CD4-positive, CD25-positive, alpha-beta regulatory T cell (primary cell): ENCODE results near the gene KRT86. TPM values are rescaled to one million over a fixed set of nuclear protein-coding genes. Genes with fewer than 3 reads are reported as not detected.
"Not testable (repeated sequence)": the region's sequence is repeated elsewhere in the genome, so short reads cannot be mapped to it uniquely, and the experiment has no call there.

Experiments used
- ATAC-seq, 2 donors: fragments of 150-1000 bp; cut with Tn5 transposase; one replicate each; pipeline ENCODE4 v1.10.0; 2021; ENCODE audit warnings: low read depth in 2 of 2, moderate number of reproducible peaks in 2 of 2, moderate library complexity in 1 of 2
- DNase-seq, 3 donors: peaks; one replicate each; pipeline versions ENCODE4 v3.0.0 to v3.0.0-alpha.2; 2012 to 2022; ENCODE audit warnings: mixed read lengths in 1 of 3
- H3K27ac ChIP-seq: one replicate; pipeline ENCODE4 v1.7.0; 2013; ENCODE audit warnings: mild to moderate bottlenecking, low read length; ENCODE audit not compliant: insufficient read depth, poor library complexity, severe bottlenecking
- H3K27me3 ChIP-seq: one replicate; pipeline ENCODE4 v1.7.0; 2013; ENCODE audit warnings: low read length; ENCODE audit not compliant: control insufficient read depth, insufficient read depth
- H3K36me3 ChIP-seq: one replicate; pipeline ENCODE4 v1.7.0; 2013; ENCODE audit warnings: mild to moderate bottlenecking, low read length, moderate library complexity; ENCODE audit not compliant: control insufficient read depth, insufficient read depth
- H3K4me1 ChIP-seq: 2 replicates; pipeline ENCODE4 v1.7.0; 2013; ENCODE audit warnings: mild to moderate bottlenecking, low read length; ENCODE audit not compliant: insufficient read depth, control insufficient read depth, poor library complexity, severe bottlenecking
- H3K4me3 ChIP-seq: one replicate; pipeline ENCODE4 v1.7.0; 2013; ENCODE audit warnings: low read depth, mild to moderate bottlenecking, low read length, moderate library complexity
- H3K9me3 ChIP-seq, 2 experiments: 1 replicate in 1 of 2; 2 replicates in 1 of 2; pipeline ENCODE4 v1.7.0; 2013; ENCODE audit warnings: low read length in 2 of 2, mild to moderate bottlenecking in 1 of 2, moderate library complexity in 1 of 2; ENCODE audit not compliant: control insufficient read depth in 2 of 2
- H3K27ac Mint-ChIP-seq, 3 donors: one replicate each; pipeline ENCODE4 v1.8.0; 2020 to 2022; ENCODE audit warnings: mild to moderate bottlenecking in 3 of 3, mixed read lengths in 3 of 3, moderate library complexity in 2 of 3
- H3K27me3 Mint-ChIP-seq: one replicate; pipeline ENCODE4 v1.8.0; 2022; ENCODE audit warnings: mild to moderate bottlenecking, mixed read lengths
- H3K36me3 Mint-ChIP-seq: one replicate; pipeline ENCODE4 v1.8.0; 2020; ENCODE audit warnings: mixed read lengths
- H3K4me1 Mint-ChIP-seq, 4 donors: one replicate each; pipeline ENCODE4 v1.8.0; 2020 to 2022; ENCODE audit warnings: mixed read lengths in 4 of 4, mild to moderate bottlenecking in 1 of 4
- H3K4me3 Mint-ChIP-seq, 4 donors: one replicate each; pipeline ENCODE4 v1.8.0; 2020 to 2022; ENCODE audit warnings: mild to moderate bottlenecking in 4 of 4, mixed read lengths in 4 of 4, moderate library complexity in 3 of 4
- H3K9me3 Mint-ChIP-seq, 7 donors: one replicate each; pipeline ENCODE4 v1.8.0; 2020 to 2022; ENCODE audit warnings: mixed read lengths in 7 of 7, mild to moderate bottlenecking in 3 of 7, moderate library complexity in 2 of 7
- polyA plus RNA-seq, 4 donors: library from polyadenylated mRNA; unstranded; fragments of 300-500 nt; fragmentation: Illumina TruSeq; gene quantifications; one replicate each; pipeline ENCODE4 v1.2.3, GENCODE V29; 2021
- total RNA-seq: library from RNA; stranded (reverse); gene quantifications from one replicate; pipeline ENCODE4 v1.2.3, GENCODE V29; 2022

Gene KRT86
- total and polyA plus RNA-seq, 5 donors from 2014 or later, result 0.10 TPM; not detected in 4

DNA sequence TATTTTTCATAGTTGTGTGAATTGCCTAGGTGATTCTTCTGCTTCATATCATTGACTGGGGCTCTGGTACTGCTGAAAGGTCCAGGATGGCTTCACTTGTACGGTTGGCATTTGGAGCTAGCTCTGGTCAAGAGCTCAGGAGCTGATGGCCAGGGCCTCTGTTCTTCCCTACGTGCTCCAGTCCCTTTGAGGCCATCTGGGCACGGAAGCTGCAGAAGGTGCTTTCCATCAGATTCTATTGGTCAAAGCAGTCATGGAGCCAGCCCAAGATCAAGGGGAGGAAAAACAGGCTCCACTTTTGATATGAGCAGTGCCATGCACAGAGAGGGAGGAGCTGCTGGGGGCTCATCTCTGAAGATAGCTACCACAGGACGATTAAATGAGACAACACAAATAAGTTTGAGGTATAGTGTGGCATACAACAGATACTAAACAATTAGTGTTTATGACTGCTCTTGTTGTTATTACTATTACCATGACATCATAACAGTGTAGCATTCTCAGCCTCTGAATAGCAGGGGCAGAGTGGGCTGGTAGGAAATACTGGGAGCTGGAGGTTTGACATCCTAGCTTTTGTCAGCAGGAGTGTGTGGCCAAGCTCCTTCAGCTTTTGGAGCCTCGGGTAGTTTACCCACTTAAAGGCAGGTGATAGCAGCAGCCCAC lies 36.3 kb downstream of the KRT86 start:
- no peak for ATAC-seq
- Mint-ChIP-seq H3K4me3 (no peak overlapping the region), H3K27ac (no peak overlapping the region), H3K36me3 (no peaks in the 10 kb centered on the region), H3K4me1 (peaks cover 0 to 5% (median 5%) of the 10 kb centered on the region in 4 donors), H3K27me3 (peaks cover 45% of the 10 kb centered on the region), H3K9me3 (peaks cover 0 to 3% (median 0%) of the 10 kb centered on the region in 7 donors)
- H3K36me3 ChIP-seq, result no peaks in the 10 kb centered on the region
- H3K27ac ChIP-seq, result no peak overlapping the region
- no peaks in the 10 kb centered on the region for H3K9me3 ChIP-seq
- peaks cover 11% of the 10 kb centered on the region for H3K27me3 ChIP-seq
- H3K4me1 ChIP-seq, result peaks cover 6% of the 10 kb centered on the region
- no peak overlapping the region for H3K4me3 ChIP-seq
- no peak for DNase-seq

- Mint-ChIP-seq H3K9me3 (peaks cover 0 to 3% (median 0%) of the 10 kb centered on the region in 7 donors), H3K27me3 (peaks cover 40% of the 10 kb centered on the region), H3K27ac (no peak overlapping the region), H3K36me3 (no peaks in the 10 kb centered on the region), H3K4me3 (no peak overlapping the region), H3K4me1 (peaks cover 0 to 5% (median 4%) of the 10 kb centered on the region in 4 donors)
- DNase-seq (no peak), ATAC-seq (no peak)
- Histone ChIP-seq H3K27me3 (peaks cover 11% of the 10 kb centered on the region), H3K36me3 (no peaks in the 10 kb centered on the region), H3K4me3 (no peak overlapping the region), H3K27ac (no peak overlapping the region), H3K4me1 (peaks cover 6% of the 10 kb centered on the region), H3K9me3 (no peaks in the 10 kb centered on the region)
Measured at GRCh38 chr12:52311285-52311648, 36.8 kb downstream of the KRT86 start.

GRCh38 chr12:52312086-52312485 lies 37.6 kb downstream of the KRT86 start:
- Mint-ChIP-seq H3K4me1 (peaks cover 0 to 5% (median 2%) of the 10 kb centered on the region in 4 donors), H3K9me3 (peaks cover 0 to 3% (median 0%) of the 10 kb centered on the region in 7 donors), H3K27ac (no peak overlapping the region), H3K27me3 (peaks cover 31% of the 10 kb centered on the region), H3K36me3 (no peaks in the 10 kb centered on the region), H3K4me3 (no peak overlapping the region)
- Histone ChIP-seq H3K9me3 (no peaks in the 10 kb centered on the region), H3K27me3 (peaks cover 11% of the 10 kb centered on the region), H3K27ac (no peak overlapping the region), H3K36me3 (no peaks in the 10 kb centered on the region), H3K4me3 (no peak overlapping the region), H3K4me1 (peaks cover 6% of the 10 kb centered on the region)
- DNase-seq, result no peak
- ATAC-seq, result no peak

DNA sequence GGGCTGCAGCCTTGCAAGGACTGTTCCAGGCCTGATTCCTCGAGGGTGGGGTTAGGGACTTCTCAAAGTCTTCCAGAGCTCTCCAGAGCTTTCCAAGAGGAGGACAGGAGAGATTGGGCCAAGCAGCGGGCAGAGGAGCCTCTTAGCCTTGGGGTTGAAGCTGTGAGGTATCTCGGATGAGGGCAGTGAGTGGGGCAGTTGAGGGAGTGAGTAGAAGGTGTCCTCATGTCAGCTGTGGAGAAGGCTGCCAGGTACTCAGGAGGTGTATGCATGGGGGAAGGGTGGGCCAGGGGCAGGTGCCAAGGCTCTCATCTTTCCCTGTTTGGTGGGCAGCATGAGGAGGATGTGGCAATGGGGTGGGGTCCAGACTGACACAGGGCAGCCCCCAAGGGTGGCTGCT lies 39.0 kb downstream of the KRT86 start:
- peaks cover 4% of the 10 kb centered on the region for H3K4me1 ChIP-seq
- H3K27me3 Mint-ChIP-seq, result peaks cover 22% of the 10 kb centered on the region
- no peak overlapping the region for H3K4me3 ChIP-seq
- H3K27ac Mint-ChIP-seq, result no peak overlapping the region
- no peaks in the 10 kb centered on the region for H3K9me3 ChIP-seq
- no peak overlapping the region for H3K27ac ChIP-seq
- H3K27me3 ChIP-seq, result peaks cover 6% of the 10 kb centered on the region
- ATAC-seq, result no peak
- no peak for DNase-seq
- H3K4me1 Mint-ChIP-seq, result peaks cover 0 to 5% (median 2%) of the 10 kb centered on the region in 4 donors
- no peaks in the 10 kb centered on the region for H3K36me3 ChIP-seq
- H3K9me3 Mint-ChIP-seq, result peaks cover 0 to 4% (median 0%) of the 10 kb centered on the region in 7 donors
- no peaks in the 10 kb centered on the region for H3K36me3 Mint-ChIP-seq
- H3K4me3 Mint-ChIP-seq, result no peak overlapping the region

DNA sequence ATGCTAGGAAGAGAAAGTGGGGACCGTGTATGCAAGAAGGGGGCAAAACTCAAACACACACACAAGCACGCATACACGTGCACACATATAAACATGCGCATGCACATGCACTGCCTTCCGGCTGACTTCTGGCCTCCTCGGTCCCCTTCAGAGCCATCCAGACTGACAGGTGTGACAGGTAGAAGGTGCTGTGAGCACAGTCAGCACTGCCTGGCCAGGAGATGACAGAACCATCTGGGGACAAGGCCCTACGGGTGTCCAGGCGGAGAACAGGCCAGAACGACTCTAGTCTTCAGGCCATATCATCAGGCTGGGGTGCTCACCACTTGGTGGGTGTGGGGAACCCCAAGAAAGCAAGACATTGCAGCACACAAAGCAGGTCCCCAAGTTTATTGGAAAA lies 39.5 kb downstream of the KRT86 start:
- Histone ChIP-seq H3K4me1 (no peaks in the 10 kb centered on the region), H3K36me3 (no peaks in the 10 kb centered on the region), H3K27me3 (peaks cover 6% of the 10 kb centered on the region), H3K4me3 (no peak overlapping the region), H3K27ac (no peak overlapping the region), H3K9me3 (no peaks in the 10 kb centered on the region)
- H3K27me3 Mint-ChIP-seq, result peaks cover 18% of the 10 kb centered on the region
- H3K4me1 Mint-ChIP-seq, result peaks cover 0 to 1% (median under 1%) of the 10 kb centered on the region in 4 donors
- H3K4me3 Mint-ChIP-seq, result no peak overlapping the region
- no peak for DNase-seq
- ATAC-seq, result no peak
- H3K36me3 Mint-ChIP-seq, result no peaks in the 10 kb centered on the region
- H3K9me3 Mint-ChIP-seq, result peaks cover 0 to 1% (median 0%) of the 10 kb centered on the region in 7 donors
- no peak overlapping the region for H3K27ac Mint-ChIP-seq

DNA sequence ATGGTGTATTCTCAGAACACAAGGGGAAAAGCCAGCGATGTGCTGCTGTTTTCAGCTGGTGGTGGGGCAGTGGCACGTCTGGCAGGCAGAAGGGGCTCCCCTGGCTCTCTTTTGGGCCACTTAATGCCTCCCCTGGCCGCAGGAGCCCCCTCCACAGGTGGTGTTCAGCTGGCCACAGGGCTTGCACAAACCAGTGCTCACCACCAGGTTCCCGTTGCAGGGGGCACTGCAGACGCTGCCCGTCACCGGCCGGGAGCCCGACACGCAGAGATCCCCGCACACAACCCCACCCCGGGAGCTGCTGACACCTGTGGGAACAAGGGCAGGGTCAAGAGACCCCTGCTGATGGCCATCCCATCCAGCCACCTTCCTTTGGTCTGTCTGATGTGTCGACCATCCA lies 40.1 kb downstream of the KRT86 start:
- H3K4me1 Mint-ChIP-seq, result no peaks in the 10 kb centered on the region
- H3K4me1 ChIP-seq, result no peaks in the 10 kb centered on the region
- ATAC-seq (no peak), DNase-seq (no peak)
- H3K36me3 ChIP-seq, result no peaks in the 10 kb centered on the region
- H3K27me3 Mint-ChIP-seq, result peaks cover 18% of the 10 kb centered on the region
- H3K4me3 Mint-ChIP-seq, result no peak overlapping the region
- H3K36me3 Mint-ChIP-seq, result no peaks in the 10 kb centered on the region
- H3K27ac ChIP-seq, result no peak overlapping the region
- H3K9me3 ChIP-seq, result no peaks in the 10 kb centered on the region
- H3K27ac Mint-ChIP-seq, result no peak overlapping the region
- no peak overlapping the region for H3K4me3 ChIP-seq
- H3K27me3 ChIP-seq, result peaks cover 6% of the 10 kb centered on the region
- H3K9me3 Mint-ChIP-seq, result peaks cover 0 to 1% (median 0%) of the 10 kb centered on the region in 7 donors

DNA sequence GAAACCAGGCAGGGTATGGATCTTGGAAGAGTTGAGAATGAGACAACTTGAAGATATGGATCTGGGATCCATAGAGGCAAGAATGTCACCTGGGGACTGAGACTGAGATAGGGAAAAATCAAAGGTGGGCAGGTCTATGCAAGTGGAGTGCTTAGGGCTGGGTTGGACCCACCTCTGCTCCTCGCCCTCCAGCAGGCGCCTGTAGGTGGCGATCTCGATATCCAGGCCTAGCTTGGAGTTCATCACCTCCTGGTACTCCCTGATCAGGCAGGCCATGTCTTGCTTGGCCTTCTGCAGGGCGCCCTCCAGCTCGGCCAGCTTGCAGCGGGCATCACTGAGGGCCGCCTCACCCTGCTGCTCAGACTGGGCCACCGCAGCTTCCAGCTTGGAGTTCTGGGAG lies 41.3 kb downstream of the KRT86 start:
- peaks cover 22% of the 10 kb centered on the region for H3K27me3 Mint-ChIP-seq
- H3K4me3 ChIP-seq, H3K36me3 Mint-ChIP-seq, H3K4me1 ChIP-seq, H3K36me3 ChIP-seq, H3K27ac ChIP-seq, H3K9me3 Mint-ChIP-seq, H3K27ac Mint-ChIP-seq, H3K9me3 ChIP-seq, H3K4me3 Mint-ChIP-seq, H3K27me3 ChIP-seq, ATAC-seq, H3K4me1 Mint-ChIP-seq: not testable (repeated sequence)
- DNase-seq, result peak in 1 of 3 donors; percentile 23

DNA sequence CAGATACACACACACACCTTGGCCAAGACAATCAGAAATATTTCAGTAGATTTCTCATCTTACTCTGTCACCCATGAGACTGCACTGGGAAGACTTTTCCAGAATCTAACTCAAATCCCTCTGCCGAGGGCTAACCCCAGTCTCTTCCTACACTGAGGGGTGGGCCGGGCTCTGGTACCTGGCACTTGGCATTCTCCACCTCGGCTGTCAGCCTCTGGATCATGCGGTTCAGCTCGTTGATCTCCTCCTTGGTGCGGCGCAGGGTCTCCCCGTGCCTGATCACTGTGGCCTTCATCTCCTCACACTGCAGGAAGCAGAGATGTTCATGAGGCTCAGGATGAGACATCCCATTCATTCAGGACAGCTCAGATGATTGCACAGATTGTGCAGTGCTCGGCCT lies 41.8 kb downstream of the KRT86 start:
- Mint-ChIP-seq H3K27me3 (peaks cover 23% of the 10 kb centered on the region), H3K4me3 (no peak overlapping the region)
- no peak for ATAC-seq

More for the DNA sequence above, 41.8 kb downstream of the KRT86 start:
- DNase-seq, result no peak
- Mint-ChIP-seq H3K27ac (no peak overlapping the region), H3K4me1 (no peaks in the 10 kb centered on the region), H3K36me3 (no peaks in the 10 kb centered on the region), H3K9me3 (peaks cover 0 to 1% (median 0%) of the 10 kb centered on the region in 7 donors)
- no peaks in the 10 kb centered on the region for H3K4me1 ChIP-seq
- no peaks in the 10 kb centered on the region for H3K9me3 ChIP-seq
- no peak overlapping the region for H3K27ac ChIP-seq
- H3K36me3 ChIP-seq, result no peaks in the 10 kb centered on the region
- H3K27me3 ChIP-seq, result no peaks in the 10 kb centered on the region
- no peak overlapping the region for H3K4me3 ChIP-seq
